K562 treated with DMSO at 1 percent for 48 hours (cell line): ENCODE data around the gene GHDC. TPM values are rescaled to one million over a fixed set of nuclear protein-coding genes. Genes with fewer than 3 reads are reported as not detected.

Source experiments
- total RNA-seq: library from RNA; unstranded; fragments of 300-600 nt; gene quantifications from 2 replicates; pipeline ENCODE4 v1.2.3, GENCODE V29; 2022; ENCODE audit warnings: low replicate concordance; ENCODE audit errors: extremely low read depth

Gene GHDC
- total RNA-seq, result not detected in 2 replicates

GRCh38 chr17:42193969-42194899 is at the start of gene GHDC:
Gene GHDC (minus strand): TSS chr17:42194494. CDS start chr17:42193581, 913 bp downstream.

GRCh38 chr17:42184713-42185620 is 9.3 kb downstream of the GHDC start, which contains the start of gene HCRT:
Gene HCRT (minus strand): TSS chr17:42185452. CDS start chr17:42185365, 87 bp downstream.

GRCh38 chr17:42180922-42181850 is 13.1 kb downstream of the GHDC start, which contains the start of gene KCNH4:
Gene KCNH4 (minus strand): TSS chr17:42181142. CDS start chr17:42180945, 197 bp downstream.

Other genes with a start within 250 kb of the GHDC start
- not detected in 2 replicates for gene CNP, start 227.7 kb downstream of the GHDC start, total RNA-seq
- 468 TPM in 1 of 2 replicates, not detected in the other for gene DNAJC7, start 177.1 kb downstream of the GHDC start, total RNA-seq
- not detected in 2 replicates for gene NKIRAS2, start 174.4 kb downstream of the GHDC start, total RNA-seq
- gene C17orf113, start 143.9 kb downstream of the GHDC start, total RNA-seq, result not detected in 2 replicates
- not detected in 2 replicates for gene ZNF385C, start 96.0 kb downstream of the GHDC start, total RNA-seq
- not detected in 2 replicates for gene DHX58, start 81.8 kb downstream of the GHDC start, total RNA-seq
- not detected in 2 replicates for gene KAT2A, start 73.1 kb downstream of the GHDC start, total RNA-seq
- gene HSPB9, start 71.7 kb downstream of the GHDC start, total RNA-seq, result not detected in 2 replicates
- not detected in 2 replicates for gene RAB5C, start 39.5 kb downstream of the GHDC start, total RNA-seq
- not detected in 2 replicates for gene KCNH4, start 13.4 kb downstream of the GHDC start, total RNA-seq
- gene HCRT, start 9.0 kb downstream of the GHDC start, total RNA-seq, result not detected in 2 replicates
- gene STAT5B, start 81.9 kb upstream of the GHDC start, total RNA-seq, result 69.5 TPM in 1 of 2 replicates, not detected in the other
- 406 TPM in 1 of 2 replicates, not detected in the other for gene STAT5A, start 94.0 kb upstream of the GHDC start, total RNA-seq
- gene STAT3, start 193.9 kb upstream of the GHDC start, total RNA-seq, result not detected in 2 replicates
- not detected in 2 replicates for gene CAVIN1, start 228.8 kb upstream of the GHDC start, total RNA-seq